H7 (cell line): ENCODE data around the gene PSME3. TPM values are rescaled to one million over a fixed set of nuclear protein-coding genes. Genes with fewer than 3 reads are reported as not detected.

ENCODE experiments used
- DNase-seq: peaks from one replicate; pipeline ENCODE4 v3.0.0; 2012
- H3K27me3 ChIP-seq: 2 replicates; pipeline ENCODE4 v1.6.0; 2011; ENCODE audit warnings: mild to moderate bottlenecking, low read length; ENCODE audit not compliant: control insufficient read depth, insufficient read depth
- H3K36me3 ChIP-seq: replicated peaks from 2 replicates; pipeline ENCODE4 v1.5.1; 2011; ENCODE audit warnings: low read length; ENCODE audit not compliant: control insufficient read depth, insufficient read depth
- H3K4me3 ChIP-seq: 2 replicates; pipeline ENCODE4 v1.5.1; 2011; ENCODE audit warnings: low read depth, mild to moderate bottlenecking, control low read depth, low read length, moderate library complexity; ENCODE audit not compliant: insufficient read depth
- total RNA-seq: library from RNA; depleted of rRNA; stranded (reverse); fragments of >200 nt; shearing (Covaris generic); gene quantifications from 2 replicates; pipeline ENCODE4 v1.2.3, GENCODE V29; 2014

PSME3 gene
- total RNA-seq, 1 experiment from 2014 or later: 121 TPM

DNA sequence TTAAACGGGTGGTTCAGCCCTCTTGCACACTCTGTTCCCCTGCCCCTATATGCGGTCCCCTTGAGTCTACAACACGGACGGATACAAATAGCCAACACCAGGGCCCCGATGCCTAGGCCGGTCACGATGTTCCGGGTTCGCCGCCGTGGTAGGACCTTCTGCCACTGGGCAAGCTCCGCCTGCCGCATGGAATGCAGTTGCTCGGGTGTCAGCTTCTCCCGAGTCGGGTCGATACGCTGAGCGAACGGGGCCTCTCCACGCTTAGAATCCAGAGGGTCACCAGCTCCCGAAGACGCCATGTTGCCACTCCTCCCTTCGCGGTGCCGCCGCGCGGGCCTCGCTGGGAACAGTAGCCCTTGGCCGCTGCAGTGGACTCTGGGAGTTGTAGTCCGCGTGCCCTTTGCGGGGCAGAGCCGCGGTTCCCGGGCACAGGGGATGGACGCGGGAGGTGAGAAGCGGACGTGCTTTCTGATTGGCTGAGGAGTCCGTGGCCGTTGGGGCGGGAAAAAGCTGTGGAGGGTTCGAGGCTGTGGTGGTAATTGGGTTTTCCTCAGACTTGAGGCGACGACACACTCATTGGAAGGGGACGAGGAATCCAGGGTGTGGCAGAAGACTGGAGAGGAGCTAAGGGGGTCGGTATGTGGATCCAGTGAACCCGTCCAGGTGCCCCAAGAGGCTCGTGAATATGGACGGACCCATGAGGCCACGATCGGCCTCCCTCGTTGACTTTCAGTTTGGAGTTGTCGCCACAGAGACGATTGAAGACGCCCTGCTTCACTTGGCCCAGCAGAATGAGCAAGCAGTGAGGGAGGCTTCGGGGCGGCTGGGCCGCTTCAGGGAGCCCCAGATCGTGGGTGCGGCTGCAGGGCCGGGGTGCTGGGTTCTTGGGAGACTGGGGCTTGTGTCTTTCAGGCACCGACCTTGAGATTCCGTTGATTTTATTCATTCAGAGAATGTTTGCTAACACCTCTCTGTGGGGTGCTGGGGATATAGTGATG lies 34.5 kb upstream of the PSME3 start, which contains the start of the genes CNTD1 and COA3:
Gene CNTD1 (plus strand): TSS at position 479 of the 998 bp plus-strand sequence. CDS start 207 bp downstream, at position 686.
Gene COA3 (minus strand): TSS at position 322 of the 998 bp plus-strand sequence. CDS start 23 bp downstream, at position 299.
- peak; percentile 97 for DNase-seq
- Histone ChIP-seq H3K36me3 (no peaks in the 10 kb centered on the region; the same call in 1 of the 2 replicates), H3K27me3 (peaks cover 3% of the 10 kb centered on the region), H3K4me3 (peak within 1 kb of the TSS; percentile 96)

DNA sequence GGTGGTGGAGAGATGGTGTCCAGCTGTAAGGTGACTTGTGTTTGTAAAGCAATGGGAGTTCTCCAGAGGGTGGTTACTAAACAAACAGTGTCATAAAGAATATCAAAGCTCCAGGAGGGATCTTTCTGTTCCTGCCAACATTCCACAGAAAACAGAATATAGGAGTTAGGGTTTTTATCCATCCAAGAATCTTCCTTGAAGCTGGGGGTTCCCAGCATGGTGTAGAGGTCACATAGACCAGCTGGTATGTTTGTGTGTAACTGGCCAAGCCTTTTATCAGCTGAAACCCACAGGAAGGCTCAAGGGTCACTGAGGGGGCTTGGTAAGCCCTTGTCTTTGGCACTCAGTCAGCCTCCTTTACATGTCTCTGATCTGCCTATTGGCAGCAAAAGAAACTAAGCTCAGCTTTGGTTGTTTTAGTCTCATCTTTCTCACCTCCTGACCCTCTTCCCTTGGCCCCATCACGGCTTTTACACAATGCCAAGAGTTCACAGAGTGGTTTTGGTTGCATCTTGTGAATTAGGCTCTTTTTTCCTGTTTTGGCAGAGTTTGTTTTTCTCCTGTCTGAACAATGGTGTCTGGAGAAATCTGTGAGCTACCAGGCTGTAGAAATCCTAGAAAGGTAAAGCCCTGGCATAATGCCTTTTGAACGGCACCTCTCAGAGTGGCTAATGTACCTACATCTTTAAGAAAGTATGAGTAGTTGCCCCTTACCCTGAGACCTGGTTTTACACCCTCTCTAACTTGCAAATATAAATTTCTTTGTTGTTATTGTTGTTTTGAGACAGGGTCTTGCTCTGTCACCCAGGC lies 29.9 kb upstream of the PSME3 start:
- no peak for DNase-seq
- Histone ChIP-seq H3K4me3 (no peak overlapping the region), H3K36me3 (no peaks in the 10 kb centered on the region), H3K27me3 (peaks cover 3% of the 10 kb centered on the region)

DNA sequence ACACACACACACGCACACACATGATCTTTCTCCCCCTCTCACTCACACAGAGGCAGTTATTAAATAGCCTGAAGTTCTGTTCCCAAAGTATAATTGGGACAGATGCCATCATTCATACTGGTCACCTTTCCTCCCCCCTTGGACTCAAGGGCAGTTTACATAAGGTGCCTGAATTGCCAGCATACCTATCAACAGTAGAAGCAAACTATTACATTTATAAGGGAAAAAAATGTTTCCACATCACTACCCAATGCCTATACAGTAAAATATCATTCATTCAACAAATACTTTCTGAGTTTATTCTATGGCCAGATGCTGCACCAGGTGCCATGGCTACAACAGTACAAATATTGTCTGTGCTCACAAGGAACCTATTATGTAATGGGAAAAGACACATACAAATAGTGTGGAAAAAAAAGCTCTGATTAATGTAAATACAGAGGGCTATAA lies 28.3 kb upstream of the PSME3 start:
- Histone ChIP-seq H3K27me3 (no peaks in the 10 kb centered on the region; the same call in none of the 2 replicates), H3K4me3 (no peak overlapping the region), H3K36me3 (no peaks in the 10 kb centered on the region)
- DNase-seq: no peak

DNA sequence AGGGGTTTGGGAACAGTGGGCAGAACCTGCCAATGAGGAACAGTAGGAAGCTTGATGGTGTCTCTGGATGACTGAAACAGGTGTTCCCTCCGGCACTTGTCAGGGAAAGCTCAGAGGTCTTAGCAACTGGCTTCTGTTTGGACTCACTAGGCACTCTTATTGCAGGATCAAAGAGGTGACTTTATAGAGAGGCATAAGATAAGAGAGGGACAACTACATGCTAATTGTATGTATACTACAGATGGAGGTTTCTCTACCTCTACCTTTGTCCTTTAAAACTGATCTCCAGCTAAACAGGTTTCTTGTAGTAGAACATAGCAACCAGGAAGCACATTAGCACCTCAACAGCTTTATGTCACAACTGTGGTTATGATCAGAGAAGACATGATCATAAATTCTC lies 26.9 kb upstream of the PSME3 start:
- H3K4me3 ChIP-seq: no peak overlapping the region
- peaks cover 6% of the 10 kb centered on the region for H3K36me3 ChIP-seq
- no peak for DNase-seq
- H3K27me3 ChIP-seq: no peaks in the 10 kb centered on the region; the same call in none of the 2 replicates

DNA sequence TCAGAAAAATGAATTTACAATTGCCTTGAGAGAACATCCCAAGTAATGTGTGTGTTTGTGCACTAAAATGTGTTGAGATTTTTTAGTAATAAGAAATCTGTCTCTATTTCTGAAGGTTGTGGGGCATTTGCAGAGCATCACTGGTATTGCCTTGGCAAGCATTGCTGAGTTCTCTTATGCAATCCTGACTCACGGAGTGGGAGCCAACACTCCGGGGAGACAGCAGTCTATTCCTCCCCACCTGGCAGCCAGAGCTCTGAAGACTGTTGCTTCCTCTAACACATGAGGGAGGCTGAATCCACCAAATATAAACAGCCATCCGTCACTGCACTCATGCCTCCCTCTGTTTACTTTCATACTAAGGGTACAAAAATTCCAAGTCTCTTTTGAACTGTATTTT lies 23.9 kb upstream of the PSME3 start:
- no peak for DNase-seq

DNA sequence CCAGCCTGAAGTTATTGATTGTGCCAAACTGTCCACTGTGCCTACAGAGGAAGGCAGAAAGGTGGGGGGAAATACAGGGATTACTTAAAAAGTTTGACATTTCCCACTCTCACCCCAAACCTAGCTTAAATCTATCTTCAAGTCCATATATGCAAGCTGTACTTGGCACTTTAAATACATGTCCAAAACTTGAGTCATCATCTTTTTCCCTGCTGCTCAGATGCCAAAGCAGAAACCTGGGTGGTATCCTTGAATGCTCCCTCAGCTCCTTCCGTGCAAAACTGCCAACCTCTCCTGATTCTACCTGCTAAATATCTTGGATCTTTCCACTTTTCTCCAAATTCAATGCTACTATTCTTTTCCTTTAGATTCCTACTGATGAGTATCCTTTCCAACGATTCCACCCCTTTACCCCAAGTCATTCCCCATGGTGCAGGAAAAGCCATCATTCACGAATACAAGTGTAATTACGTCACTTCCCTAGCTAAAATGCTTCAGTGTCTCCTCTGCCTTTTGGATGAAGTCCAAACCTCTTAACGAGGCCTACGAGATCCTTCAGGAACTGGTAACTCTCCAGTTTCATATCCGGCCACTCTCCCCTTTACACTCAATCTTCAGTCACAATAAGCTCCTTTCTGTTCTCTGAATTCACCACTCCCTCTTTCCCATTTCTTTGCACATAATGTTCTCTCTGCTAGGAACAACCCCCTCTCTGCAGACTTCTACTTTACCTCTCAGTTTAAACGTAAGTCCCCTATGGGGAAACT lies 18.4 kb upstream of the PSME3 start:
- DNase-seq: no peak
- Histone ChIP-seq H3K4me3 (no peak overlapping the region), H3K36me3 (peaks cover 45% of the 10 kb centered on the region), H3K27me3 (no peaks in the 10 kb centered on the region)

More for the DNA sequence above, 23.9 kb upstream of the PSME3 start:
- H3K36me3 ChIP-seq: peaks cover 11% of the 10 kb centered on the region
- no peaks in the 10 kb centered on the region for H3K27me3 ChIP-seq
- H3K4me3 ChIP-seq: no peak overlapping the region

DNA sequence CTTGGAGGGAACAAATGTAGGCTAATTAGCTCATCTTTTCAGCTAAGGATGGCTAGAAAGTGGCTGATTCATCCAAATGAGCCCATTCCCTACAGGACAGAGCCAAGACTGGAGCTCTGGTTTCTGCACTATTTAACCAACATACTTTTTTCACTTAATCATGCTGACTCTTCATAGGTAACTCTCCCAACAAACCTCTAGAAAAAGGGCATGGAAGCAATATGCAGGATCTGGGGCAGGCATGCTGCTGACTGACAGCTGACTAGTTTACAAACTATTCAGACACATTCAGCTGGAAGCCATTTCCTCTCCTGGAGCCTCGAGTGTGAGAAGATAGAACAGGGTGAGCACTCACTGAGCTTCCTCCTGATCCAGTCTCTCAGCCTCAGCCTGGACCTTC lies 15.3 kb upstream of the PSME3 start:
- Histone ChIP-seq H3K4me3 (no peak overlapping the region), H3K36me3 (peaks cover 39% of the 10 kb centered on the region), H3K27me3 (no peaks in the 10 kb centered on the region)
- no peak for DNase-seq

DNA sequence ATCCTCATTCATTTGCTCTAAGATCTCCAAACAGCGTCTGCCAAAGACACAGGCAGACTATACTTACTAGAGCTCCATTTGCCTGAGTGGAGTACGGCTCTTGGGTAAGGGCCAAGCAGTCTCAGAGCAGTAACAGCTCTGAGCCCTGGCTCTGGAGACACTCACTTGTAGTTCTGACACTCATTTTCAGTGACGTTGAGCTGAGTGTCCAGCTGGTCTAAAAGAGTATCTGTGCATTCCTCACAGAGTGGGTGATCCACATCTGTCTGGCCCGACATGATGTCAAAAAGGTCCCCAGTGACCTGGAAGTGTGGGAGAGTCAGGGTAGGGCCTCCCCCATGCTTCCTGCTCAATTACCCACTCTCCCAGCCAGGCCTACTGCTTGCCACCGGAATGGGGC lies 14.8 kb upstream of the PSME3 start:
- Histone ChIP-seq H3K36me3 (peaks cover 39% of the 10 kb centered on the region), H3K27me3 (no peaks in the 10 kb centered on the region), H3K4me3 (no peak overlapping the region)
- DNase-seq: no peak

DNA sequence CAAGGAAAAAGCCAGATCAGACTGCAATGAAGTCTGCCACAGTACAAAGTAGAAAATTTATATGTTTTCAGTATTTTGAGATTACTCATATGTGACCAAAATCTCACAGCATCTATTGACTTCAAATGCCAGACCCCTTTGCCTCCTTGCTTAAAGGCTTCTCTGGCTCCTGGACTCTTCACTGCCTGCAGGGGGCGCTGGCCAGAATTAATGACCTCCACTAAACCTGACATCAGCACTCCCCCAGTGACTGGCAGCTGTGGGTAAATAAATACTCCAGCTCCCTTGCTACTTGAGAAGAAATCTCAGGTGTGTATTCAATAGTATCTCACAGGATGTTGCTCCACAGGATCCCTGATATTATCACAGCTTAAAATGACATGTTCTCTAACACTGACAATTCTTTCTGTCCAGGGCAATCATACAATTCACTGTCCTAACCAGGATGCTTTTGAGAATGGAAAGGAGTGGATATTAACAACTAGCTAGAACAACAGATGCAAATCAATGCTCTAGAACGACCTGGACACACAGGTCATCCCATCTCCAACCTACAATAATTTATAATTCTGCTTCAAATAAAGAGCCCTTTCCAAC lies 13.2 kb upstream of the PSME3 start:
- DNase-seq: peak; percentile 86
- no peak overlapping the region for H3K4me3 ChIP-seq
- no peaks in the 10 kb centered on the region for H3K27me3 ChIP-seq
- peaks cover 30% of the 10 kb centered on the region for H3K36me3 ChIP-seq

DNA sequence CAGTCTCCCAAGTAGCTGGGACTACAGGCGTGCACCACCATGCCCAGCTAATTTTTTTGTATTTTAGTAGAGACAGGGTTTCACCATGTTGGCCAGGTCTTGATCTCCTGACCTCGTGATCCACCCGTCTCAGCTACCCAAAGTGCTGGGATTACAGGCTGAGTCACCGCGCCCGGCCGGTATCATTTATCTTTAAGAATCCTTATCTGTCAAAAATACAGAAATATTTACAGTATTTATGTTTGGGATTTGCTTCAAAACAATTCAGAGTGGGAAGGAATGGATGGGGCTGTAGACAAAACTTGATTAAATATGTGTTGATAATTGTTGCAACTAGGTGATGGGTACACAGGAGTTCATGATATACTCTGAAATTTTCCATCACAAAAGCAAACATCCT lies 12.0 kb upstream of the PSME3 start:
- DNase-seq: no peak
- Histone ChIP-seq H3K36me3 (peaks cover 23% of the 10 kb centered on the region), H3K27me3 (no peaks in the 10 kb centered on the region)

DNA sequence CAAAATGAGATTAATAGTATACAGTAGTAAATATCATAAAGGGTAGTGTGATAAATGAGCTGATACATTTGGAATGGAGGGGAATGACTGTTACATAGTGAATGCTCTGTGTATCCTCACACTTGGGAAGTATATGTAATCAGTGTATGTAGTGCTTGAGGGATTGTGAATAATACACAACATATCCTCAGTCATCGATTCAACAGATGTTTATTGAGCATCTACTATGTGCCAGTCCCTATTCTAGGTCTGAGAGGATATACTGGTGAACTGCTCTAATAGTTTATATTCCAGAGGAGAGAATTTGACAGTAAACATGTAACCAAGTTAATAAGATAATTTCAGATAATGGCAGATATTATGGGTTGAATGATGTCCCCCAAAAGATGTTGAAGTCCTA lies 5.7 kb upstream of the PSME3 start:
- DNase-seq: no peak
- Histone ChIP-seq H3K27me3 (no peaks in the 10 kb centered on the region; the same call in 1 of the 2 replicates), H3K4me3 (no peak overlapping the region), H3K36me3 (no peaks in the 10 kb centered on the region)

More for the DNA sequence above, 12.0 kb upstream of the PSME3 start:
- H3K4me3 ChIP-seq: no peak overlapping the region

DNA sequence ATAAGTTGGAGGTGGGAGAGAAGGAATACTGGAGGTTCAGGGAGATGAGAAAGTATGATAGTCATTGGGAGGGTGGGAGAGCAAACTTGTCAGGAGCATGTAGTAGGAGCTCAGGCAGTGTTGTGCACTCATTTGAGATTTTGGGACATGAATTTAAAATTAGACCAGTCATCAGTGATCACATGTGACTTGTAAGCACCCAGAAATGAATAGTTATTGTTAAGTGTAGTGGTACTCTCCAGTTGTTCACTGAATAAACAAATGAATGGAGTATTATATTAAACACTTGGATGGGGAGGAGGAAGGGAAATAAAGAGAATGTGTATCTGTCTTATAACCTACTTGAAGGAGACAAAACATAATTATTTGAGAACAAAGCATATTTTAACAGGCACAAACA lies 2.2 kb upstream of the PSME3 start:
- no peak for DNase-seq
- Histone ChIP-seq H3K4me3 (no peak overlapping the region), H3K36me3 (peaks cover 7% of the 10 kb centered on the region), H3K27me3 (no peaks in the 10 kb centered on the region; the same call in 1 of the 2 replicates)

DNA sequence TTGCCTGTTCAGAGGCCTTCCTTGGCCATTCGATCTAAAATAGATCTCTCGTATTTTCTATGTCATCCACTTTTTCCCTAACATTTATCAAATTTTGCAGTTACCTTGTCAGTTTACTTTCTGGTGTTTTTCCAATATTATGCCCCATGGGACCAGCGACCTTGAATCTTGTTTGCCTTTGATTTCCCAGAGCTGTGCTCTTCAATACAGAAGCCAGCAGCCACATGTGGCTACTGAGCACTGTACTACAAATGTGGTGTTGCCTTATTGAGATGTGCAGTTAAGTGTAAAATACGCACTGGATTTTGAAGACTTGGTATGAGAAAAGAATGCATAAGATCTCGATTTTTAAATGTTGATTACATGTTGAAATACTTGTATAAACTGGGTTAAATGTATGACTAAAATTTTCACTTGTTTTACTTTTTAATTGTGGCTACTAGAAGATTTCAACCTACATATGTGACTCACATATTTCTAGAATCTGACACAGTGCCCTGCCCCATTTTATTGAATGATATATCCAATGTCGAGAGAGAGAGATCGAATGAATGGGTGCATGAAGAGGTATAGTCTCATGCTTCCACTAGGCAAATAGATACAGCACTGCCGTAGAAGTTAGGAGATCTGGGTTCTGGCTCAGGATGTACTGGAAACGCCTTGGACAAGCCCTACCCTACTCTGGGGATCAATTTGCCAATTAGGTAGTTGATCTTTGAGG lies 824 bp upstream of the PSME3 start:
- DNase-seq: no peak
- peaks cover 12% of the 10 kb centered on the region for H3K36me3 ChIP-seq
- no peaks in the 10 kb centered on the region; the same call in 1 of the 2 replicates for H3K27me3 ChIP-seq
- H3K4me3 ChIP-seq: peak overlapping the region; percentile 99
